Gastroesophageal sphincter (tissue), 3 donors: ENCODE results near the gene ESR2.

Experiments
- CTCF ChIP-seq, 4 experiments: fragments of 200-600 bp in 2 of 4; fragments of 450-650 bp in 2 of 4; sonication (generic) in 1 of 4; IDR thresholded peaks; one replicate each; pipeline ENCODE4 v1.5.1; 2017 to 2019; ENCODE audit warnings: antibody characterized with exemption in 4 of 4, mild to moderate bottlenecking in 2 of 4, moderate library complexity in 2 of 4
- EP300 ChIP-seq: sonication (generic); formaldehyde crosslinking; IDR thresholded peaks from one replicate; pipeline ENCODE4 v1.6.1; 2017; ENCODE audit warnings: antibody characterized with exemption, mild to moderate bottlenecking
- POLR2A ChIP-seq, 2 donors: fragments of 450-650 bp; IDR thresholded peaks; one replicate each; pipeline ENCODE4 v1.6.1; 2017; ENCODE audit warnings: antibody characterized with exemption in 2 of 2, mild to moderate bottlenecking in 2 of 2, moderate library complexity in 1 of 2
- POLR2AphosphoS5 ChIP-seq: sonication (generic); formaldehyde crosslinking; IDR thresholded peaks from one replicate; pipeline ENCODE4 v1.6.1; 2017; ENCODE audit warnings: antibody characterized with exemption

DNA sequence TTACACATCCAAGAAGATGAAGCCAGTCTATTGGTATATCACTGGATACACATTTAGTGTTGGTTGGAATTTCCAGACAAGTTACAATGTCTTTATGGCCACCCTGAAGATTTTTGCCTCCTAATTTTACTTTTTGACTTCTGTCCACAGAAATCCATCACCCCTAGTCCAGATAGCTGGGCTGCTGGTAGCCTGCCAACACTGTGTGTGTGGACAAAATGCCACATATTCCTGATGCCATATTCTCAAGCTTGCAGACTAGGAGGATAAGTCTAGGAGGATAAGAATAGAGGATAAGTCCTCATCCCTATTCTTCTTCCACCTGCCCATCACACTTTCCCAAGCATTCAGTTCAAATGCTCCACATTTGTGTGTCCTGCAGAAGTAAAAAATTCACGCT lies 4.6 kb downstream of the ESR2 start:
- TF ChIP-seq CTCF (IDR thresholded peaks at IDR 0.05): no peak
- no peak for TF ChIP-seq EP300
- TF ChIP-seq POLR2A (IDR thresholded peaks at IDR 0.05): no peak
- TF ChIP-seq POLR2AphosphoS5: no peak
